Measurements from ENCODE around the gene DAD1.

DNA sequence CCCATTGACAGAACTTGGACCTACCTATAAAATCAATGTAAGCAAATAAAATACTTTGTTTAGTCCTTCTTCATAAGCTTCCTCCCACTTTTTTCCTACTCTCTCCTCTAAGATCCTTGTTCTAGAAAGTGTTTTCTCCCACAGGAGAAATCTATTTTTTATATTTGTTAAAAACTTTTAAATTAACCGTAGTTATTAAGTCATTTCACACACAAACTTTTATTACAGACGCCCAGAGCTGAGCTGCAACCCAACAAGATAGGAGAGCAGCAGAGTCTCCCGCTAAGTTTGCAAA lies 27.7 kb downstream of the DAD1 start:
- TF ChIP-seq, protein P1, sequence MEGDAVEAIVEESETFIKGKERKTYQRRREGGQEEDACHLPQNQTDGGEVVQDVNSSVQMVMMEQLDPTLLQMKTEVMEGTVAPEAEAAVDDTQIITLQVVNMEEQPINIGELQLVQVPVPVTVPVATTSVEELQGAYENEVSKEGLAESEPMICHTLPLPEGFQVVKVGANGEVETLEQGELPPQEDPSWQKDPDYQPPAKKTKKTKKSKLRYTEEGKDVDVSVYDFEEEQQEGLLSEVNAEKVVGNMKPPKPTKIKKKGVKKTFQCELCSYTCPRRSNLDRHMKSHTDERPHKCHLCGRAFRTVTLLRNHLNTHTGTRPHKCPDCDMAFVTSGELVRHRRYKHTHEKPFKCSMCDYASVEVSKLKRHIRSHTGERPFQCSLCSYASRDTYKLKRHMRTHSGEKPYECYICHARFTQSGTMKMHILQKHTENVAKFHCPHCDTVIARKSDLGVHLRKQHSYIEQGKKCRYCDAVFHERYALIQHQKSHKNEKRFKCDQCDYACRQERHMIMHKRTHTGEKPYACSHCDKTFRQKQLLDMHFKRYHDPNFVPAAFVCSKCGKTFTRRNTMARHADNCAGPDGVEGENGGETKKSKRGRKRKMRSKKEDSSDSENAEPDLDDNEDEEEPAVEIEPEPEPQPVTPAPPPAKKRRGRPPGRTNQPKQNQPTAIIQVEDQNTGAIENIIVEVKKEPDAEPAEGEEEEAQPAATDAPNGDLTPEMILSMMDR (conservative IDR thresholded peaks at IDR 0.05; ENCODE audit: low read depth, low read length) = no peak
- TF ChIP-seq EZH2phosphoT487 (IDR thresholded peaks at IDR 0.05; ENCODE audit: borderline replicate concordance, low read length) = no peak
